GM18951 (cell line): ENCODE results near the gene LGALS8.
"Not testable (repeated sequence)": the region's sequence is repeated elsewhere in the genome, so short reads cannot be mapped to it uniquely, and the experiment has no call there.

ENCODE experiments used
- POLR2A ChIP-seq: IDR thresholded peaks from 4 replicates; pipeline ENCODE4 v1.6.1; 2011; ENCODE audit warnings: mild to moderate bottlenecking; ENCODE audit not compliant: insufficient read length, insufficient read depth; ENCODE audit errors: extremely low read depth
- in situ Hi-C: fragments of 300-500 bp; cut with MboI; formaldehyde crosslinking; loops from one replicate; pipeline ENCODE4 v1.12.0; 2022; ENCODE audit warnings: low sequenced_read_pairs, mixed read lengths, inconsistent platforms; ENCODE audit not compliant: unreplicated experiment

Gene LGALS8

DNA sequence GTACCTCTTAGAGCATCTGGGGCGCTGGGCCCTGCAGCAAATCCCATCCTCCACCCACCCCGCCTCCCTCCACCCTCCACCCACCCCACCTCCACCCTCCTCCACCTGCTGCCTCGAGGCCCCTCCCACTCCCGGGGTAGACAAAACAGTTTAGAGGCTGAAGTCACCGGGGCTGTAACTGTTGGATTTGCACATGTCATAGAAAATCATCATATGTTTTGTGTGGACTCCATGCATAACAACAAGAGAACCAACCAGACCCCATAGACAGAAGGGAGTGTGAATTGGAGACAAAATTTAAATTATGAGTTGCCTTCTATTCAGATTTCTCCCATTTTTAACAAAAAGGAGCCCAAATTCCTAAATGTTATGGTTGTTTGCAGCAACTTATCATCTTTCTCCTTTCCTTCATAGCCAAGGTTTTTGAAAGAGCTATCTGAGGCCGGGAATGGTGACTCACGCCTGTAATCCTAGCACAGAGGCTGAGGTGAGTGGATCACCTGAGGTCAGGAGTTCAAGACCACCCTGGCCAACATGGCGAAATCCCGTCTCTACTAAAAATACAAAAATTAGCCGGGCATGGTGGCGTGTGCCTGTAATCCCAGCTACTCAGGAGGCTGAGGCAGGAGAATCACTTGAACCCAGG, 28.2 kb upstream of the LGALS8 start:
- in situ Hi-C loops, result loop anchor here (25.0 kb wide), 1 partner anchor 383 kb away; no protein-coding TSS in a partner anchor
- no peak for TF ChIP-seq POLR2A

DNA sequence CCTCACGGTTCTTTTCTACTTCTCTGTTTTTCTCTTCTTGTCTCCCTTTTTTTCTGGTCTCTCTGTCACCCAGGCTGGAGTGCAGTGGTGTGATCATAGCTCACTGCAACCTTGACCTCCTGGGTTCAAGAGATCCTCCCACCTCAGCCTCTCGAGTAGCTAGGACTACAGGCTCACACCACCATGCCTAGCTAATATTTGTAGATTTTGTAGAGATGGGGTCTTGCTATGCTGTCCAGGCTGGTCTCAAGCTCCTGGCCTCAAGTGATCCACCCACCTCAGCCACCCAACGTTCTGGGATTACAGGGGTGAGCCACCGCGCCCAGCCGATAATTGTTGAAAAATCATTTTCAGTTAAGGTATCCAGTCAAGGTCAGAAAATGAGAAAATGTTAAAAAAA, 25.9 kb upstream of the LGALS8 start:
- no peak for TF ChIP-seq POLR2A
- in situ Hi-C loops, result loop anchor here (25.0 kb wide), 1 partner anchor 386 kb away; no protein-coding TSS in a partner anchor

DNA sequence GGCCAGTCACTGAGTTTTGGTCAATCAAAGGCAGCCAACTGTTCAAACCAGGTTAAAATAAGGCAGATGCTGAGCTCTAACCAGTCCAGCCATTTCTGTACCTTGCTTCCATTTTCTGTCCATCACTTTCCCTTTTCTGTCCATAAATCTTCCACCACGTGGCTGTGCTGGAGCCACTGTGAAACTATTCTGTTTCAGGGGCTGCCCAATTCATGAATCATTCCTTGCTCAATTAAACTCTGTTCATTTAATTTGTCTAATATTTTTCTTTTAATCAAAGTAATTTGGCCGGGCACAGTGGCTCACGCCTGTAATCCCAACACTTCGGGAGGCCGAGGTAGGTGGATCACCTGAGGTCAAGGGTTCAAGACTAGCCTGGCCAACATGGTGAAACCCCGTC, 22.7 kb upstream of the LGALS8 start:
- in situ Hi-C loops, result no loop called here
- TF ChIP-seq POLR2A, result no peak

DNA sequence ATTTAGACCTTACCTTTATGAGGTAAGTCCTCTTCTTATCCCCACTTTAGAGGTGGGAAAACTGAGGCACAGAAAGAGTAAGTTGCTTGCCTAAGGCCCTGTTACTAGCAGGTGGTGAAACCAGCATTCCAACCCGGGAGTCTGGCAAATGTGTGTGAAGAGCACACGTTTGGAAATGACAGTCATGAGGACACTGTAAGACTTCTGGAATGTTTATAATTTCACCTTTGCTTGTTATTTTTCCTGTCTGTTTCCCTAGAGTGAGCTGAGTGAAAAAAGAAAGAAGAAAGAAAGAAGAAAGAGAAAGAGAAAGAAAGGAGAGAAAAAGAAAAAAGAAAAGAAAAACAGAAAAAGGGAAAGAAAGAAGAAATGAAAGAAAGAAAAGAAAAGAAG, 21.2 kb upstream of the LGALS8 start:
- in situ Hi-C loops, result no loop called here
- no peak for TF ChIP-seq POLR2A

DNA sequence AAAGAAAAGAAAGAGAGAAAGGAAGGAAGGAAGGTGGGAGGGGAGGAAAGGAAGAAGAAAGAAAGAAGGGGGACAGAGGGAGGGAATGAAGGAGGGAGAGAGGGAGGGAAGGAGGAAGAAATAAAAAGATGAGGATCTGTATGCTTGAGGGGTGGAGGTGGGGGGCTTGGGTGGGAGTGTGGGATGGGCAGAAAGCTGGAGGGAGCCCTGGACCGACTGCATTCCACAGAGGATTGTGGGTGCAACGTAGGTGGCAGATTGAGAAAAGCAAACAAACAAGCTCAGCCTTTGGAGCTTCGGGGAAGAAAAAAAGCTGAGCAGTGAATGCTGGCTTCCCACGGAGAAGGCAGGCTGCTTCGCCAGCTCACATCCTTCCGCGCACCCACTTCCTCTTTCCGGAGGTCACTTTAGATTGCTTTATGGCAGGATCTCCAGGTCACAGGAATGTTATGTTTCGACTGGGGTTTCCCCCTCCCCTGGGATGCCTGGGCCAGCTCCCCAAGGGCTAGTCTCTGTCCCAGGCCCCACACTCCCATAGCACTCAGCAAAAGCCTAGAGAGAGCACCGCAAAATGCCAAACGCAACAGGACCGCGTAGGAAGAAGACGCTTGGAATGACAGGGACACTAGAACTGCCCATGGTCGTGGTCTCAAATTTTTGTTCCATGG, 20.7 kb upstream of the LGALS8 start:
- no peak for TF ChIP-seq POLR2A
- in situ Hi-C loops, result no loop called here

DNA sequence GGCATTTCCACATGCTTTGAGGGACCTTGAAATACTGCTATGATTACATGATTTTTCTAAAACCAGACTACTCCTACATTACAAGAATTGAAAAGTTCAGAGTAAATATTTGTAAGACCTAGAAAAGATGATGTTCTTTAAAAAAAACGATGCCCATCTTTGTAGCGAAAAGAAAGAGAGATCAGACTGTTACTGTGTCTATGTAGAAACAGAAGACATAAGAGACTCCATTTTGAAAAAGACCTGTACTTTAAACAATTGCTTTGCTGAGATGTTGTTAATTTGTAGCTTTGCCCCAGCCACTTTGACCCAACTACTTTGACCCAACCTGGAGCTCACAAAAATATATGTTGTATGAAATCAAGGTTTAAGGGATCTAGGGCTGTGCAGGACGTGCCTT, 19.4 kb upstream of the LGALS8 start:
- in situ Hi-C loops, result not testable (repeated sequence)

DNA sequence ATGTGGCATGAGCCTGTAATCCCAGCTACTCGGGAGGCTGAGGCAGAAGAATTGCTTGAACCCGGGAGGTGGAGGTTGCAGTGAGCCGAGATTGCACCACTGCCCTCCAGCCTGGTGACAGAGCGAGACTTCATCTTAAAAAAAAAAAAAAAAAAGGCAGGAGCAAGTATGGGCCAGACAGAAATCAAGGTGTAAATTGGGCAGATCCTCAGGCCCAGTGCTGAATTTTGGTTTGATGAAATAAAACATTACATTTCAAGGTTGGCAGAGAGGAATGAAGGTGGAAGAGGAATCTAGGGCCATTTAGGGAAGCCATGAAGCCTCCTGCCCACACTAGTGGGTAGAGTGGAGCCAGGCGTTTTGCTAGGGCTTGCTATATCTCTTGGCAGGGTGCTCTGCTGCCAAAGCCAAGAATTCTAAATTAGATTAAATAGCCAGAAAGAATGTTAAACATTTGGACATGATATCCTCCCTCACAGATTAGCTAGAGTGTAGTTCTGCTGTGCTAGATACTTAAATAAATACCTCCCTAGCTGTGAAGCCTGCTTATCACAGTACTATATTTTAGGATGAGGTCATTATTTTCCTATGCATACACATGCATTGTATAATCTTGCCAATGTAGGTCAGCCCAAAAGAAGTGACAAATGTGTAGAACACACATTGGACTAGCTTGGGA, 16.6 kb upstream of the LGALS8 start:
- in situ Hi-C loops, result no loop called here
- TF ChIP-seq POLR2A, result no peak

DNA sequence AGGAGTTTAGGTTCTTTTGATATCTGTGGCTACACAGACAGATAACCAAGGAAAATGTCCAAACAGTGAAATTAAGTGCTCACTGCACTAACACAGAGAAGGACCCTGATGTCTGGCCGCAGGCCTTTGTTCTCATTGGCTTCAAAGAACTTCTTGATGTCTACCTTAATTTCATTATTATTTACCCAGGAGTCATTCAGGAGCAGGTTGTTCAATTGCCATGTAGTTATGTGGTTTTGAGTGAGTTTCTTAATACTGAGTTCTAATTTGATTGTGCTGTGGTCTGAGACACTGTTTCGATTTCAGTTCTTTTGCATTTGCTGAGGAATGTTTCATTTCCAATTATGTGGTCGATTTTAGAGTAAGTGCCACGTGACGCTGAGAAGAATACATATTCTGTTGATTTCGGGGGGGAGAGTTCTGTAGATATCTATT, 15.2 kb upstream of the LGALS8 start:
- TF ChIP-seq POLR2A, result no peak
- in situ Hi-C loops, result no loop called here

DNA sequence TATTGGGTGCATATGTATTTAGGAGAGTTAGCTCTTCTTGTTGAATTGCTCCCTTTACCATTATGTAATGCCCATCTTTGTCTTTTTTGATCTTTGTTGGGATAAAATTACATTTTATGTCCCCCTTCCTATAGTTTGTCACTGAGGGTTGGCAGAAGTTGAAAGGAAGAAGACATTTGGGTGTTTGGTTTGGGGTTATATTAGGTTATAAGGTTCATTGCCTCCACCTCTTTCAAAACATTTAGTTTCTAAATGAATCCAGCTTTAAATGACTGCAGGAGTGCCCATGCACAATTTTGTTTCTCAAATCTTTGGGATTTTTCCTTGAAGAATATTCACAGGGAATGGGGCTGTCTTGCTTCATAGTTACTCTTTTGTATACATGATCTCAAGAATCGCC, 14.6 kb upstream of the LGALS8 start:
- in situ Hi-C loops, result no loop called here
- no peak for TF ChIP-seq POLR2A

DNA sequence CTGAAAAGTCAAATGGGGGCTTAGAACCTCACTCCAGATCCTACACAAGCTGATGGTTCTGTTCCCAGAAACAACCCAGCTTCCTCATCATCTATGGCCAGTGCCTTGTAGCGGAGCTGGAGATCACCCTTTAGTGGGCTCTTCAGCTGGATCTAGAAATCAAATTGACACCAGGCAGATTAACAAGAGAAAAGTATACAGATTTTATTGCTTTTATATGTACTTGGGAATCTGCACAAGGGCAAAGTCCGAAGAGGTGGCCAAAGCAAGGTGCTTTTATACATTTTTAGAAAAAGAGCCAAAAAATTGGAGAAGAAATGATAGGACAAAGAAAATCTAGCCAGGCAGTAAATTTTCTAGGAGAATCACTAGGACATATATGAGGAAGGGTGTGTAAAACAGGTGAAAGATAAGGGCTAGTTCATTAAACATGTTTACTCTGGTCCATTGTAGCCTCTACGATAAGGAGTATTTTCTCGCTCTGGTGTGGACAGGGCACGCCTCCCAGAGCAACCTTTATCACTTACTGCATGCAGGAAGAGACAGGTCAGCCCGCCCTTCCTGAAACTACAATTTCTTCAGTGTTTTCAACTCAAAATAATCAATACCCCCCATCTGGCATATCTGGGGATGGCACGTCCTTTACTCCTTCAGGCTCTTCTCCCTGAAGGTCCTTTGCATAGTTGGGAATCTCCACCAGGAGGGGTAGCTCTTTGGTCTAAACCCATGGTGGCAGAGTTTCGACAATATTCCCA, 14.0 kb upstream of the LGALS8 start:
- in situ Hi-C loops, result no loop called here

DNA sequence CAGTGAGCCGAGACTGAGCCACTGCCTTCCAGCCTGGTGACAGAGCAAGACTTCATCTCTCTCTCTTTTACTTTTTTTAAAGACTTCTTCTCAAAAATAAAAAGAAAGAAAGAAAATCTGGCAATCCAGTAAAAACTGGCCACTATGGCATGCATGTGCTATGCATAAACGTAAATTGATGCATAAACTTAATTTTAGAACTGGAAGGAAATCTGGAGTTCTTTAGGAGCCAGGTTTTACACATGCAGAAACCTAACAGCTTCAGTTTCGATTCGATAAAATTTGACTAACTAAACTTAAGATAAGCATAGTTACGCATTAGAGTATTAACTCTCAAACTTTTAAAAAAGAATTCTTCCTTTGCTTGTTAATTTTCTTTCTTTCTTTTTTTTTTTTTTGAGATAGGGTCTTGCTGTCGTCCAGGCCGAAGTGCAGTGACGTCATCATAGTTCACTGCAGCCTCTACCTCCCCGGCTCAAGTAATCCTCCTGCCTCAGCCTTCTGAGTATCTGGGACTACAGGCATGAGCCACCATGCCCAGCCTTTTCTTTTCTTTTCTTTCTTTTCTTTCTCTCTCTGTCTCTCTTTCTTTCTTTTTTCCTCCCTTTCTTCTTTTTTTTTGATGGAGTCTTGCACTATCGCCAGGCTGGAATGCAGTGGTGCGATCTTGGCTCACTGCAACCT, 11.9 kb upstream of the LGALS8 start:
- in situ Hi-C loops, result no loop called here
- TF ChIP-seq POLR2A, result no peak

More for the DNA sequence above, 14.0 kb upstream of the LGALS8 start:
- TF ChIP-seq POLR2A, result no peak

DNA sequence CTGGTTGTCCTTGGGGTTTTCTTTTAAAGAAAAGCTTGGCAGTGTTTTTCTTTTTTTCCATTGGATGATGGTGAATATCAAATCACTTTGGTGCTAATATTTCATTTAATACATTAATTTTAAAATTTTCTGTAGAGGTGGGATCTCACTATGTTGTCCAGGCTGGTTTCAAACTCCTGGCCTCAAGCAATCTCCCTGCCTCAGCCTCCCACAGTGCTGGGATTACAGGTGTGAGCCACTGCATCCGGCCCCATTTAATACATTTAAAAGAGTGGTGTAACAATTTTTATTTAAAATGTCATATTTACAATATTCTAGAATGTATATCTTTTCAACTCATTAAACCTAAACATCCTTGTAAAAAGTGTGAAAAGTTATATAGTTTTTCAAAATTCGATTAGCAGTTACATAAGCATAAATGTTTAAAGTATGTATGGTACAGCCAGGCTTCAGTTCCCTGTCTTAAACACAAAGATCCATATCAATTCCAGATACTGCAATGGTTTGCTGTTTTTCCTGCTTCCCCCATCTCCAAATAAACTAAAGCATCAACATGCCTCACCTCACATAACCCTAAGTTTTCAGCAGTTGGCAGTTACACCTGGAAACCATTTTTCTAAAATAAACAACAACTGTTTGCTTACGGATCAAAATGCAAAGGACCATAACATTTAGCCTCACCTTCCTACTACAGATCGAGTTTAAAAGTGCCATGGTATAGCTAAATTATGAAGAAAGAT, 8.9 kb upstream of the LGALS8 start:
- no peak for TF ChIP-seq POLR2A
- in situ Hi-C loops, result no loop called here

DNA sequence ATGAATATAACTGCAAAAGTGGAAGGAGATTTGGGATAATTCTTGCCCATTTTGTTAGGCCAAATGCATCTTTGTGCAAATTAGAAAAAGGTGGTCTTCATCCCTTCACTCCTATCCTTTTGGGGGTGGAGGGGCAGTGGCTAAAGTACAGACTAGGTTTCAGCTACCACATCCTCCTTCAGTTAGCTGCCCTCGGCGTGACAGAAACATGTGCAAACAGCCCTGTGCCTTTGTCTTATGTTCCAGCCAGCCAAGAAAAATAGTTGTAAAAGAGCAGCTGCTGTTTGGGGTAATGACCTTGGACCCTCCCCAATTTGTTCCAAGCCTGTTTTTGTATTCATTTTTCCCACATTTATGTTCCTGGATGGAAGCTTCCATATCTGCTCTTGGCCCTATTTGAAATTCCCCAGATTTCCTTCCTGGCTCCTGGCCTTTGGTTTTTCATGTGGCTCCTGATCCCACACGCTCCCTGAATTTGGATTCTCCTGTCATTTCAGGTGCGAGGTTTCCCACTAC, 8.3 kb upstream of the LGALS8 start:
- in situ Hi-C loops, result no loop called here

More for the DNA sequence above, 8.3 kb upstream of the LGALS8 start:
- TF ChIP-seq POLR2A, result no peak
